DND-41 (cell line): ENCODE results near the gene CTDP1.

Experiments
- EZH2 ChIP-seq: IDR thresholded peaks from 3 replicates; pipeline ENCODE4 v1.6.1; 2012; ENCODE audit warnings: borderline replicate concordance, low read depth, mild to moderate bottlenecking, moderate library complexity, low read length, inconsistent platforms; ENCODE audit not compliant: severe bottlenecking
- TF ChIP-seq, protein P1 (sequence below): IDR thresholded peaks from 2 replicates; pipeline ENCODE4 v1.5.1; 2012; ENCODE audit warnings: borderline replicate concordance, low read length, moderate library complexity, mild to moderate bottlenecking; ENCODE audit not compliant: poor library complexity, severe bottlenecking; ENCODE audit errors: extremely low read depth

DNA sequence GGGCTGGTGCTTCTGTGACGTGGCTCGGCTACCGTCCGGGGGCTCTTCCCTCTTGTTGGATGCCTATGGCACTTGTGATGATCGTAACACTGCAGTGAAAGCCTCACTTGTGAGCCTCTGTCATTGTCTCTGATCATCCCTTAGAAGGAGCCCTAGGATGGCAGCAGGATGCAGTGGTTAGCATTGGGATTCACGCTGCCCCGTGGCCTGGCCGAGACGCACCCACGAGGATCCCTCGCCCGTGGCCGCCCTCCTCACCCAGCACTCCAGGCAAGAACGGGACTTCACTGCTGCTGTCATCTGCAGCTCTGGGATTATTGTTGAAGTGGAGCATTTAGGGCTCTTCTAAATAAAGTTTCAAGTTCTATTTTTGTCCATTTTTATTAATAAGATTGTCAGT lies 46.8 kb upstream of the CTDP1 start:
- TF ChIP-seq, protein P1, sequence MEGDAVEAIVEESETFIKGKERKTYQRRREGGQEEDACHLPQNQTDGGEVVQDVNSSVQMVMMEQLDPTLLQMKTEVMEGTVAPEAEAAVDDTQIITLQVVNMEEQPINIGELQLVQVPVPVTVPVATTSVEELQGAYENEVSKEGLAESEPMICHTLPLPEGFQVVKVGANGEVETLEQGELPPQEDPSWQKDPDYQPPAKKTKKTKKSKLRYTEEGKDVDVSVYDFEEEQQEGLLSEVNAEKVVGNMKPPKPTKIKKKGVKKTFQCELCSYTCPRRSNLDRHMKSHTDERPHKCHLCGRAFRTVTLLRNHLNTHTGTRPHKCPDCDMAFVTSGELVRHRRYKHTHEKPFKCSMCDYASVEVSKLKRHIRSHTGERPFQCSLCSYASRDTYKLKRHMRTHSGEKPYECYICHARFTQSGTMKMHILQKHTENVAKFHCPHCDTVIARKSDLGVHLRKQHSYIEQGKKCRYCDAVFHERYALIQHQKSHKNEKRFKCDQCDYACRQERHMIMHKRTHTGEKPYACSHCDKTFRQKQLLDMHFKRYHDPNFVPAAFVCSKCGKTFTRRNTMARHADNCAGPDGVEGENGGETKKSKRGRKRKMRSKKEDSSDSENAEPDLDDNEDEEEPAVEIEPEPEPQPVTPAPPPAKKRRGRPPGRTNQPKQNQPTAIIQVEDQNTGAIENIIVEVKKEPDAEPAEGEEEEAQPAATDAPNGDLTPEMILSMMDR: no peak
- no peak for TF ChIP-seq EZH2
